ENCODE data around the gene CCDC191.

DNA sequence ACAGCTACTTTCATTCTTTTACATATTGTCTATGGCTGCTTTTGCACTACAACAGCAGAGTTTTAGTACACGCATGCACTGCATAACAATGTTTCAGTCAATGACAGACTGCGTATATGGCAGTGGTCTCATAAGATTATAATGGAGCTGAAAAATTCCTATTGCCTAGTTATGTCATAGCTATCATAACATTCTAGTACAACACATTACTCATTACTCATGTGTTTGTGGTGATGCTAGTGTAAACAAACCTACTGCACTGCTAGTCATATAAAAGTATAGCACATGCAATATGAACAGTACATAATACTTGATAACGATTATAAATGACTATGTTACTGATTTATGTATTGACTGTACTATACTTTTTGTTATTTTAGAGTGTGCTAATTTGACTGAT is 48.1 kb upstream of the CCDC191 start:
- TF ChIP-seq, protein P1, sequence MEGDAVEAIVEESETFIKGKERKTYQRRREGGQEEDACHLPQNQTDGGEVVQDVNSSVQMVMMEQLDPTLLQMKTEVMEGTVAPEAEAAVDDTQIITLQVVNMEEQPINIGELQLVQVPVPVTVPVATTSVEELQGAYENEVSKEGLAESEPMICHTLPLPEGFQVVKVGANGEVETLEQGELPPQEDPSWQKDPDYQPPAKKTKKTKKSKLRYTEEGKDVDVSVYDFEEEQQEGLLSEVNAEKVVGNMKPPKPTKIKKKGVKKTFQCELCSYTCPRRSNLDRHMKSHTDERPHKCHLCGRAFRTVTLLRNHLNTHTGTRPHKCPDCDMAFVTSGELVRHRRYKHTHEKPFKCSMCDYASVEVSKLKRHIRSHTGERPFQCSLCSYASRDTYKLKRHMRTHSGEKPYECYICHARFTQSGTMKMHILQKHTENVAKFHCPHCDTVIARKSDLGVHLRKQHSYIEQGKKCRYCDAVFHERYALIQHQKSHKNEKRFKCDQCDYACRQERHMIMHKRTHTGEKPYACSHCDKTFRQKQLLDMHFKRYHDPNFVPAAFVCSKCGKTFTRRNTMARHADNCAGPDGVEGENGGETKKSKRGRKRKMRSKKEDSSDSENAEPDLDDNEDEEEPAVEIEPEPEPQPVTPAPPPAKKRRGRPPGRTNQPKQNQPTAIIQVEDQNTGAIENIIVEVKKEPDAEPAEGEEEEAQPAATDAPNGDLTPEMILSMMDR (conservative IDR thresholded peaks at IDR 0.05; ENCODE audit: low read length), result no peak
- TF ChIP-seq EZH2phosphoT487 (IDR thresholded peaks at IDR 0.05; ENCODE audit: borderline replicate concordance, low read depth, low read length), result no peak

Data from OCI-LY7 (cell line).